D721Med (cell line): ENCODE measurements around the gene OSGEP.
A peak's percentile ranks its signal among the peaks of the same experiment; 100 is the strongest.
"Not testable (repeated sequence)": the region's sequence is repeated elsewhere in the genome, so short reads cannot be mapped to it uniquely, and the experiment has no call there.

Source experiments
- DNase-seq: peaks from one replicate; pipeline ENCODE4 v3.0.0; 2011; ENCODE audit warnings: low spot score; ENCODE audit not compliant: insufficient read length
- FAIRE-seq: peaks from 2 replicates; lab custom pipeline; 2011; peaks lifted over from hg19 to GRCh38; lab: Jason Lieb, UNC
- CTCF ChIP-seq: IDR thresholded peaks from 2 replicates; pipeline ENCODE4 v1.5.1; 2012; ENCODE audit warnings: mild to moderate bottlenecking, control low read depth; ENCODE audit not compliant: insufficient read depth; ENCODE audit errors: missing control alignments

Gene OSGEP

GRCh38 chr14:20458031-20458789 lies 3.6 kb upstream of the OSGEP start:
- no peak for TF ChIP-seq CTCF
- no peak for FAIRE-seq

GRCh38 chr14:20456971-20457370 lies 2.4 kb upstream of the OSGEP start:
- DNase-seq = no peak
- FAIRE-seq = no peak
- no peak for TF ChIP-seq CTCF

More at GRCh38 chr14:20458031-20458789, 3.6 kb upstream of the OSGEP start:
- no peak for DNase-seq

DNA sequence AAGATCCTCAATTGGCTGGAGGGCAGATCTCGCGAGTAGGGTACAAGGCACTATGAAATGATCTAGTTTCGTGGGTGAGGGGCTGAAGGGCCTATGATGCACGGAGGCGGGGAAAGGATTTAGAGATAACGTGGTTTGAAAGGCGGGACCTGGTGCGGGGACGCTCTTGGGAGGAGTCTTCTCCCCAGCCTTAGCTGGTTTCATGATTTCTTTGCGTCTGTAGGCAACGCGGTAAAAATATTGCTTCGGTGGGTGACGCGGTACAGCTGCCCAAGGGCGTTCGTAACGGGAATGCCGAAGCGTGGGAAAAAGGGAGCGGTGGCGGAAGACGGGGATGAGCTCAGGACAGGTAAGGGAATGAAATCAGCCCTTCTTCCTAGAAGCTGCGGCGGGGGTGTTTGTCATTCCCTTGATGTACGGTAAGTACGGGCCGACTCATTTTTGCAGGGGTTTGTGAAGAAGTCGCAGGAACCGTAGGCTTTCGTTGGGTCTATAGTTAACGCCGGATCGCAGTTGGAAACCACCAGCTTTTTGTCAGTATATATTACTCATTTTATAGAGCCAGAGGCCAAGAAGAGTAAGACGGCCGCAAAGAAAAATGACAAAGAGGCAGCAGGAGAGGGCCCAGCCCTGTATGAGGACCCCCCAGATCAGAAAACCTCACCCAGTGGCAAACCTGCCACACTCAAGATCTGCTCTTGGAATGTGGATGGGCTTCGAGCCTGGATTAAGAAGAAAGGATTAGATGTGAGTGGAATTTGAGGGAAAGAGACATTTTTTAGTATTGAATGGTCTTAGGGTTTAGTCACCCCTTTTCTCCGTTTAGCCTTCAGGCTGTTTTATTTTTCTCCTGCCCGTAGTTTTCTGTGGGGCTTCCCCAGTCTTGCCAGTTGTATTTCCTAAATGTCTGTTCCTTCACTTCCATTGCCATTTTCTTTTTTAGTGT lies 1.0 kb upstream of the OSGEP start:
- DNase-seq (peak; percentile 59), FAIRE-seq (no peak)
- TF ChIP-seq CTCF = no peak

- FAIRE-seq, DNase-seq: not testable (repeated sequence)
These were observed 1.8 kb downstream of the OSGEP start for GRCh38 chr14:20452831-20453230.

DNA sequence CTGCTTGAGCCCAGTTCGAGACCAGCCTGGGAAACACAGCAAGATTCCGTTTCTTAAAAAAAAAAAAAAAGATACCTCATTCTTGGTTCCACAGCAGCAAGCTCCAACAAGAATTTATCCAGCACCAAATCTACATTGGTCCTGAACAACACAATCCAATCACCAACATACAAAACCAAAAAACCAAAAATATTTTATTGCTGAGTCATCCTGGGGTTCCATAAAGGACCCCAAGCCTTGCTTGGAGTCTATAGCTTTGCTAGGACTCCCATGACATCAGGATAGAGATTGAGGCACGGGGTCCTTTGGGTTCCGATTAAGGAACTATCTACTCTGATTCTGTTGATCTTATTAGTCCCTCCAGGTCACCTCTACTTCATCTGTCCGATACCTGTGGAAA lies 7.7 kb downstream of the OSGEP start:
- DNase-seq (no peak), FAIRE-seq (no peak)
- TF ChIP-seq CTCF = no peak

- not testable (repeated sequence) for FAIRE-seq
These were observed 11.0 kb downstream of the OSGEP start for GRCh38 chr14:20443650-20444049.

DNA sequence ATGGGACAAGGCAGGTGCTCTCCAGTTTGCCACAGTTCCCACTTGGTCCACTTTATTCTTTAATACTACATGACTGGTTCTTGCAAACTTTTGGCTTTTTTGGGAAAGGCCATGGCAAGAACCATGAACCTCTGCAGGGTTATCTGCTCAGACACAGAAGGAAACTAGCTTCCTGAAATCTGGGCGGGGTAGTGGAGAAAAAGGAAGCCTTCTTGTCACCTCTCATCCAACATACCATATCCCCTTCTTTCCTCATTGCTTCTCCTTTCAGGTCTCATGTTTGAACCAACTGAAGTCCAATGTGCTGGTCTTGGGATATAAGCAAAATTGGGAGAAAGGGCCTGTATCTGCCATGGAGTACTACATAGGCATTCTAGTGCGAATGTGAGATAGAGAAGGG lies 13.2 kb downstream of the OSGEP start:
- DNase-seq (no peak), FAIRE-seq (no peak)
- TF ChIP-seq CTCF = no peak

More at GRCh38 chr14:20443650-20444049, 11.0 kb downstream of the OSGEP start:
- DNase-seq = not testable (repeated sequence)

GRCh38 chr14:20440882-20441281 lies 13.7 kb downstream of the OSGEP start:
- no peak for TF ChIP-seq CTCF
- DNase-seq = no peak

More at GRCh38 chr14:20440882-20441281, 13.7 kb downstream of the OSGEP start:
- FAIRE-seq = no peak
